ENCODE measurements around the gene FBXL19.
A peak's percentile ranks its signal among the peaks of the same experiment; 100 is the strongest.

Gene FBXL19, protein sequence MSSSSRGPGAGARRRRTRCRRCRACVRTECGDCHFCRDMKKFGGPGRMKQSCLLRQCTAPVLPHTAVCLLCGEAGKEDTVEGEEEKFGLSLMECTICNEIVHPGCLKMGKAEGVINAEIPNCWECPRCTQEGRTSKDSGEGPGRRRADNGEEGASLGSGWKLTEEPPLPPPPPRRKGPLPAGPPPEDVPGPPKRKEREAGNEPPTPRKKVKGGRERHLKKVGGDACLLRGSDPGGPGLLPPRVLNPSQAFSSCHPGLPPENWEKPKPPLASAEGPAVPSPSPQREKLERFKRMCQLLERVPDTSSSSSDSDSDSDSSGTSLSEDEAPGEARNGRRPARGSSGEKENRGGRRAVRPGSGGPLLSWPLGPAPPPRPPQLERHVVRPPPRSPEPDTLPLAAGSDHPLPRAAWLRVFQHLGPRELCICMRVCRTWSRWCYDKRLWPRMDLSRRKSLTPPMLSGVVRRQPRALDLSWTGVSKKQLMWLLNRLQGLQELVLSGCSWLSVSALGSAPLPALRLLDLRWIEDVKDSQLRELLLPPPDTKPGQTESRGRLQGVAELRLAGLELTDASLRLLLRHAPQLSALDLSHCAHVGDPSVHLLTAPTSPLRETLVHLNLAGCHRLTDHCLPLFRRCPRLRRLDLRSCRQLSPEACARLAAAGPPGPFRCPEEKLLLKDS

DNA sequence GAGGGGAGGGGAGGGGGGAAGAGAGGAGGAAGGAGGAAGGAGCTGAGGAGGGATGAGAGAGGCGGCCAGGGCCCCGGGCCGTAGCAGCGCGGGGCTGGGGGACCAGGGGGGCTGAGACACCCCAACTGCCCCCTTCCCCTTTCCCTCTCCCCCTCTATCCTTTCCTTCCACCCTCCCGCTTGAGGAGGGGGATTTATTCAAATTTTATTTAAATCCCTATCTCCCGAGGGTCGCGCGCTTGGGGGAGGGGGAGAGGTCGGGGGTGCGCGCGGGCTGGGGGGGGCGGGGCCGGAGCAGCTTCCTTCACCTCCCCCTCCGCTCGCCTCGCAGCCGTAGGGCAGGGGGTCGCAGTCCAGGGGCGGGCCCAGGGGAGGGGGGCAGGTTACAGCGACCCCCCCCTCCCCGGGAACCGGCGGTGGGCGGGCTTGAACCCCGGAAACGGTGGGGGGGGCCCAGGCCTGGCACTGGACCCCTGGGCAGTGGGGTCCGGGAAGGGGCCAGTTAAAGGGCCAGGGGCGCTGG lies at the start of gene FBXL19:
TSS of gene FBXL19 (plus strand) at position 19 of the 522 bp plus-strand sequence. CDS start 2,183 bp downstream, outside the sequence.
- Histone ChIP-seq H3K27ac (ENCODE audit: low read depth, low read length) (peak within 1 kb of the TSS; percentile 96), H3K4me1 (ENCODE audit: control insufficient read depth, insufficient read depth, low read length) (no peaks in the 10 kb centered on the region; the same call in 1 of the 2 replicates), H3K9me3 (ENCODE audit: control insufficient read depth, insufficient read depth, low read length) (no peaks in the 10 kb centered on the region), H3K36me3 (ENCODE audit: control insufficient read depth, insufficient read depth, low read length) (peaks cover 17% of the 10 kb centered on the region), H3K27me3 (ENCODE audit: control insufficient read depth, insufficient read depth, low read length) (no peaks in the 10 kb centered on the region), H3K4me3 (ENCODE audit: low read depth, low read length) (peak within 1 kb of the TSS; percentile 83), H3K9ac (ENCODE audit: low read depth, low read length) (peak within 1 kb of the TSS; percentile 87)

DNA sequence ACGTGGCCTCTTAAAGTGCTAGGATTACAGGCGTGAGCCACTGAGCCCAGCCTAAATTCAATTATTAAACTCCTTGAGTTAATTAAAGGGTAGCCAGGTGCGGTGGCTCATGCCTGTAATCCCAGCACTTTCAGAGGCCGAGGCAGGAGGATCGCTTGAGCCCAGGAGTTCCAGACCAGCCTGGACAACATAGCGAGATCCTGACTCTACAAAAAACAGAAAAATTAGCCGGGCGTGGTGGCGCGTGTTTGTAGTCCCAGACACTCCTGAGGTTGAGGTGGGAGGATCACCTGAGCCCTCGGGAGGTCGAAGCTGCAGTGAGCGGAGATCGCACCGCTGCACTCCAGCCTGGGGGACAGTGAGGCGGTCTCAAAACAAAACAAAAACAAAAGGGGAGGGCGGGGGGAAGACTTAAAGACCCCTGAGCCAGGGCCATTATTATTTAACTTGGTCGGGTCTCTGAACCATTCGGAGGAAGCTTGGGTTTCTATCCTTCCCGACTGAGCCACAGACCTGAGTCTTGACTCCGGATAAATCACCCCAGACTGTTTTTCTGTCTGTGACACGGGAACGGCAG lies 49.0 kb upstream of the FBXL19 start:
- no peaks in the 10 kb centered on the region for H3K36me3 ChIP-seq (ENCODE audit: control insufficient read depth, insufficient read depth, low read length)
- H3K4me1 ChIP-seq (ENCODE audit: control insufficient read depth, insufficient read depth, low read length), result peaks cover 8% of the 10 kb centered on the region
- H3K9ac ChIP-seq (ENCODE audit: low read depth, low read length), result no peak overlapping the region
- peak overlapping the region; percentile 84 for H3K4me3 ChIP-seq (ENCODE audit: low read depth, low read length)
- H3K27ac ChIP-seq (ENCODE audit: low read depth, low read length), result peak overlapping the region; percentile 75
- H3K27me3 ChIP-seq (ENCODE audit: control insufficient read depth, insufficient read depth, low read length), result peaks cover 35% of the 10 kb centered on the region
- H3K9me3 ChIP-seq (ENCODE audit: control insufficient read depth, insufficient read depth, low read length), result no peaks in the 10 kb centered on the region

DNA sequence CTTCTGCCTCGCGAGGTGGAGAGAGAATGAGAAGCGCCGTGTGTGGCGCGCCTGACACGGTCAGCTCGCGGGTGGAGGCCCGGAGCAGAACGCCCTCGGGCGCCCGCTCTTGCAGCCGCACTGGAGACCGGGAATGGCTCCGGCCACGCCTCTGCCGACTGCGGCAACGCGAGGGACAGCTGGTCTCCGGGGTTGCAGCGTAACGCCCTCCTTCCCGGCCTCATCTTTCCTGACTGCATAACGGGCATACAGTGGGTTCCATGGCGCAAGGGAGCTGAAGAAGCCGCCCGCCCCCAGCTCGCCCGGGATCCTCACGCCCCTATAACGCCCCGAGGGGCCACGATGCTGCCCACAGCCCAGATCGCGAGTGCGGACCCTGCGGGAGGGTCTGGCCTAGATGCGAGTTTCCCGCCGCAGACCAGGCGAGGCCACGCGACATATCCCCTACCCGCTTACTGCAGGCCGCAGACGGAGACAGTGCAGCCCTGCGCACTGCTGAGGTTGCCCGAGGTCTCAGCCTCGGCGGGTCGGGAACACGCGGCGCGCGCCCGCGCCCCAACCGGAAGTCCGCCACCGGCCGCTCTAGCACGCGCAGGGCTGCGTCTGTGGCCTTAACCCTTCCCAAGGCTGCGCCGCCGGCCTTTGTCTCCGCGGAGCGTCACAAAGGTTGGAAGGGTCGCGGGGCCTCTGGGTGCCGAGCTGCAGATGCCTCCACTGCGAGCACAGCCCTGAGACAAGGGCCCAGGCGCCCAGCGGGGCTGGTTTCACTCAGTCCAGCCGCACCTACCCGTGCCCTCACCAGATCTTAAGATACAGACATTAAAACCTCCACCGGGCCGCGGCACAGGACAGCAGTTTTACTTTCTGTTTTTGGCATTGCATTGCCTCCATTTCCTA lies 48.3 kb upstream of the FBXL19 start:
- no peaks in the 10 kb centered on the region for H3K36me3 ChIP-seq (ENCODE audit: control insufficient read depth, insufficient read depth, low read length)
- peak overlapping the region; percentile 92 for H3K9ac ChIP-seq (ENCODE audit: low read depth, low read length)
- H3K4me3 ChIP-seq (ENCODE audit: low read depth, low read length), result peak overlapping the region; percentile 84
- peaks cover 8% of the 10 kb centered on the region for H3K4me1 ChIP-seq (ENCODE audit: control insufficient read depth, insufficient read depth, low read length)
- peak overlapping the region; percentile 92 for H3K27ac ChIP-seq (ENCODE audit: low read depth, low read length)
- peaks cover 35% of the 10 kb centered on the region for H3K27me3 ChIP-seq (ENCODE audit: control insufficient read depth, insufficient read depth, low read length)
- H3K9me3 ChIP-seq (ENCODE audit: control insufficient read depth, insufficient read depth, low read length), result no peaks in the 10 kb centered on the region

DNA sequence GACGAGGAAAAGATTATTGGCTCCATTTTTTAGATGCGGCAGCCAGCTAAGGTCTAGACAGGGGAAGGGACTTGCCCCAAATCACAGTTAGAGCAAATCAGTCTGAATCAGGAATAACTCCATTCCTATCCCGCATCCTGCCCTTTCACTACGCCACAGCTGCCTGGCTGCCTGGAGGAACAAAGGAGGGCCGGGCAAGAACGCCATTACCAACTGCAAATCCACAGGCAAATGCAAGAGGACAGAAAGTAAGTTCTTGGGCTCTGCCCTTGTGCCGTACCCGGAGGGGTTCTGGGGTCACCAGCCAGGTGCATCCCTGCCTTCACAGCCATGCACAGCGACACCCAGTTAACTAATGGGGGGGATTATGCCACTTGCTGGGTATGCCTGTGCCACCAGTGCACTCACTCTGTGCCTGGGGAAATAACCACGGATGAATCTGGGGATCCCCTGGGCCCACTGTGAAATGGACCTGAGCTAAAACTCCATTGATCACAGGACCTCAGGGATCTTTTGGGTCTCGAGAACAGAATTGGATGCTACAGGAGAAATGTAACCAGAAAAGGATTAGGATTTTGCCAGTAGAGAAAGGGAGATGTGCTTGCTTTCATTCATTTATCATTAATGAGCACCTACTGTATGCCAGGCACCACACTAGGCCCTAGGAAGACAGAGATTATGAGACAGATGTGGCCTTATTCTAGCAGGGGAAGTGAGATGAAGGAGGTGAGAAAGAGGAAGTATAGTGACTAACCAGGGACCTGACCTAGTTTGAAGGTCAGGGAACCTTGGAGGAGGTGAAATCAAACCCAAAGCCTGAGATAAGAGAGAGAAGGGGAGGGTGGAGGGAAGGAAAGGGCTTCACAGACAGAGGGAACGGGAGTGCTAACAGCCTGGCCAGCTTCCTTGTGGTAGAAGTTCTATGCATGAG lies 47.2 kb upstream of the FBXL19 start:
- peaks cover 32% of the 10 kb centered on the region for H3K27me3 ChIP-seq (ENCODE audit: control insufficient read depth, insufficient read depth, low read length)
- no peaks in the 10 kb centered on the region for H3K36me3 ChIP-seq (ENCODE audit: control insufficient read depth, insufficient read depth, low read length)
- peak overlapping the region; percentile 92 for H3K27ac ChIP-seq (ENCODE audit: low read depth, low read length)
- H3K4me3 ChIP-seq (ENCODE audit: low read depth, low read length), result peak overlapping the region; percentile 84
- H3K4me1 ChIP-seq (ENCODE audit: control insufficient read depth, insufficient read depth, low read length), result peaks cover 8% of the 10 kb centered on the region
- peak overlapping the region; percentile 92 for H3K9ac ChIP-seq (ENCODE audit: low read depth, low read length)
- no peaks in the 10 kb centered on the region for H3K9me3 ChIP-seq (ENCODE audit: control insufficient read depth, insufficient read depth, low read length)

DNA sequence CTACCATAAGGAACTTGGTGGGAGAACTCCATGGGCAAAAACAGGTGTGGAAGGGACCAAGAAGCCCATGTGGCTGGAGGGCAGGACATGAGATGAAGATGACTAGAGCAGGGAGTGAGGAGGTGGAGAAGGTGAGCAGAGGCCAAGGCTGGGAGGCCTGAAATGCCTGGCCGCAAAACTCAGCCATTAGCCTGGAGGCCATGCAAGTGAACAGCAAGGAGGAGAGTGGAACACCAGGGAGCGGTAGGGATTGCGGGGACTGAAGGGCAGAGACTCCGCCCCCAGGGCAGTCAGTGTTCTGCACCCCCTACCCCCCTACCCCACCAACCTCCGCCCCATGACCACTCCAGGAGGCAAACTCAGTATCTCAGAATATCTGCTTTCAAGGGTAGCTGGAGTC lies 46.5 kb upstream of the FBXL19 start:
- Histone ChIP-seq H3K27me3 (ENCODE audit: control insufficient read depth, insufficient read depth, low read length) (peaks cover 26% of the 10 kb centered on the region), H3K36me3 (ENCODE audit: control insufficient read depth, insufficient read depth, low read length) (no peaks in the 10 kb centered on the region), H3K9ac (ENCODE audit: low read depth, low read length) (no peak overlapping the region), H3K4me1 (ENCODE audit: control insufficient read depth, insufficient read depth, low read length) (peaks cover 8% of the 10 kb centered on the region), H3K27ac (ENCODE audit: low read depth, low read length) (no peak overlapping the region), H3K9me3 (ENCODE audit: control insufficient read depth, insufficient read depth, low read length) (no peaks in the 10 kb centered on the region), H3K4me3 (ENCODE audit: low read depth, low read length) (peak overlapping the region; percentile 84; the same call in 1 of the 2 replicates)

DNA sequence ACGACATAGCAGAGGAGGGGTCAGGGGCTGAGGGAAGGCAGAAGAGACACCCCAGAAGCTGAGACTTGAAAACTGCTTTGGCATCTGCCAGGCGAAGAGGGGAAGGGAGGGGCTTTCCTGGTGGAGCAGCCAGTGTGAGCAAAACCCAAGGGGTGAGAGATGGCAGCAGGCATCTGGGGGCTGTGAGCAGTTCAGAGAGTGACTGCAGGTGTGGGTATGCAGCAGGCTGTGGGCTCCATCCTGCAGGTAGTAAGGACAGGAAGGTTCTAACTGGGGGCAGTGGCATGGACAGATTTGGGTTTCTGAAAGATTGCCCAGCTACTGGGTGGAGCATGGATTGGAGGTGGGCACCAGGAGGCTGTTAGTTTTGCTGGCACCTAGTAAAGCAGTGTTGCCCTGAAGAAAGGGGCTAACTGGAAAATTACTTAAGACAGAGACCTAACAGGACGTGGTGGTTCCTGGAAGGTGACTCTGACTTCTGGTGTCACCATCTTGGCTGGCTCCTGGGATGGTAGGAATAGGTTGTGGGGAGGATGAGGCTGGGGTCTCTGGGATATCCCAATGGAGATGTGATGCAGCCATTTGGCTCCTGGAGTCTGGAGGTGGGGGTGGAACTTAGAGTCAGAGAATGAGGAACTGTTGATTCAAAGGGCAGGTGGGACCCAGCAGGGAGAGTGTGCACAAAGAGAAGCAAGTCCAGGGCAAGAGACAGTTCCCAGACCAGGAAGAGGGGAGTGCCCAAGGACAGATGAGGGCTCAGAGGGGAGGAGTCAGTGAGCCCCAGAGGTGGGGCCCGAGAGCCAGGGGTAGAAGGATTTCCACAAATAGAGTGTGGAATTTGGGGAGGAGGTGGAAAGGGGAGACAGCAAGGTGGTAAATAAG lies 40.7 kb upstream of the FBXL19 start:
- Histone ChIP-seq H3K9ac (ENCODE audit: low read depth, low read length) (no peak overlapping the region), H3K27me3 (ENCODE audit: control insufficient read depth, insufficient read depth, low read length) (no peaks in the 10 kb centered on the region), H3K4me1 (ENCODE audit: control insufficient read depth, insufficient read depth, low read length) (no peaks in the 10 kb centered on the region), H3K4me3 (ENCODE audit: low read depth, low read length) (no peak overlapping the region), H3K9me3 (ENCODE audit: control insufficient read depth, insufficient read depth, low read length) (no peaks in the 10 kb centered on the region), H3K36me3 (ENCODE audit: control insufficient read depth, insufficient read depth, low read length) (no peaks in the 10 kb centered on the region), H3K27ac (ENCODE audit: low read depth, low read length) (no peak overlapping the region)

DNA sequence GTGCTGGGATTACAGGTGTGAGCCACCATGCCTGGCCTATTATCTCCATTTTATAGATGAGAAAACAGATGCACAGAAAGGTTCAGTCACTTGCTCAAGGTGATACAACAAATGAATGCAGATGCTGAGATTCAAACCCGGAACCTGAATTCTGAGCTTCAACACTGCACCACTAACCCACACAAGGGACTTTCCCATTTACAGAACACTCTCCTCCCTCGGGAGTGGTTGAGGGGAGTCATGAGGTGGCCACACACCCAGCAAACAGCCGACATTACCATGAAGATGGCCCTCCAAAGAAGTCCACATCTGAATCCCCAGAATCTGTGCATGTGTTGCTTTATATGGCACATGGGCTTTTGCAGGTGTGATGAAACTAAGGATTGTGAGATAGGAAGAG lies 38.6 kb upstream of the FBXL19 start:
- H3K27me3 ChIP-seq (ENCODE audit: control insufficient read depth, insufficient read depth, low read length), result no peaks in the 10 kb centered on the region
- H3K4me1 ChIP-seq (ENCODE audit: control insufficient read depth, insufficient read depth, low read length), result no peaks in the 10 kb centered on the region
- H3K9ac ChIP-seq (ENCODE audit: low read depth, low read length), result no peak overlapping the region
- H3K9me3 ChIP-seq (ENCODE audit: control insufficient read depth, insufficient read depth, low read length), result no peaks in the 10 kb centered on the region
- no peak overlapping the region for H3K27ac ChIP-seq (ENCODE audit: low read depth, low read length)
- no peak overlapping the region for H3K4me3 ChIP-seq (ENCODE audit: low read depth, low read length)
- H3K36me3 ChIP-seq (ENCODE audit: control insufficient read depth, insufficient read depth, low read length), result peaks cover 6% of the 10 kb centered on the region; the same call in 1 of the 2 replicates

DNA sequence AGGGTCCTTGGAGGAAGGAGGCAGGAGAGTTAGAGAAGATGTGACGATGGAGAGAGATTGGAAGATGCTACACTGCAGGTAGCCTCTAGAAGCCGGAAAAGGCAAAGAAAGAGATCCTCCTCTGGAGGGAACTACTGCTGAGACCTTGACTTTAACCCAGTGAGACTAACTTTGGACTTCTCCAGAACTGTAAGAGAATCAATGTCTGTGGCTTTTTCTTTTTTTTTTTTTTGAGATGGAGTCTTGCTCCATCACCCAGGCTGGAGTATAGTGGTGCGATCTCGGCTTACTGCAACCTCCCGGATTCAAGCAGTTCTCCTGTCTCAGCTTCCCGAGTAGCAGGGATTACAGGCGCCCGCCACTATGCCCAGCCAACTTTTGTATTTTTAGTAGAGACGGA lies 38.2 kb upstream of the FBXL19 start:
- no peak overlapping the region for H3K9ac ChIP-seq (ENCODE audit: low read depth, low read length)

DNA sequence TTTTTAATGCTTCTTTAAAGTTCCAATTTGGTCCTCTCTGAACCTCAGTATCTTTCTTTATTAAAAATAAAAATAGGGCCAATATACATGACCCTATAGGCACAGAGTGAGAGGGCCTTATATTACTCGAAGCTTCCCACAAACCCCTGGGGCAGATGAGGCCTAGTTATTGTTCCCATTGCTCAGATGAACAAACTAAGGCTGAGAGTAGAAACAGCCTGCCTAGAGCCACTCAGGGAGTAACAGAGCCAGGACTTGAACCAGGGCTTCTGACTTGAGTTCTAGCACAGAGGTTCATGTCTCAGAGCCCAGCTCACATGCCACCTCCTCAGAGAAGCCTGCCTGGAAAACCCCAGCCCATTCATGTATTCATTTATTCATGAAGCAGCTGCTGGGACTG lies 37.2 kb upstream of the FBXL19 start:
- Histone ChIP-seq H3K27ac (ENCODE audit: low read depth, low read length) (no peak overlapping the region), H3K36me3 (ENCODE audit: control insufficient read depth, insufficient read depth, low read length) (peaks cover 6% of the 10 kb centered on the region; the same call in 1 of the 2 replicates), H3K9me3 (ENCODE audit: control insufficient read depth, insufficient read depth, low read length) (no peaks in the 10 kb centered on the region)

More for the DNA sequence above, 38.2 kb upstream of the FBXL19 start:
- no peaks in the 10 kb centered on the region for H3K4me1 ChIP-seq (ENCODE audit: control insufficient read depth, insufficient read depth, low read length)
- no peak overlapping the region for H3K4me3 ChIP-seq (ENCODE audit: low read depth, low read length)
- H3K27me3 ChIP-seq (ENCODE audit: control insufficient read depth, insufficient read depth, low read length), result no peaks in the 10 kb centered on the region
- H3K9me3 ChIP-seq (ENCODE audit: control insufficient read depth, insufficient read depth, low read length), result no peaks in the 10 kb centered on the region
- H3K27ac ChIP-seq (ENCODE audit: low read depth, low read length), result no peak overlapping the region
- peaks cover 6% of the 10 kb centered on the region; the same call in 1 of the 2 replicates for H3K36me3 ChIP-seq (ENCODE audit: control insufficient read depth, insufficient read depth, low read length)

More for the DNA sequence above, 37.2 kb upstream of the FBXL19 start:
- H3K4me3 ChIP-seq (ENCODE audit: low read depth, low read length), result no peak overlapping the region
- no peak overlapping the region for H3K9ac ChIP-seq (ENCODE audit: low read depth, low read length)
- no peaks in the 10 kb centered on the region for H3K4me1 ChIP-seq (ENCODE audit: control insufficient read depth, insufficient read depth, low read length)
- H3K27me3 ChIP-seq (ENCODE audit: control insufficient read depth, insufficient read depth, low read length), result no peaks in the 10 kb centered on the region

All from HUES48 (cell line).